Right lobe of liver (tissue), 6 donors: Measurements from ENCODE around the gene DCTN5. TPM values are rescaled to one million over a fixed set of nuclear protein-coding genes. Genes with fewer than 3 reads are reported as not detected.

ENCODE experiments used
- ATAC-seq, 4 donors: fragments of 200-7000 bp; cut with Tn5 transposase; one replicate each; pipeline ENCODE4 v1.9.1; 2020; ENCODE audit warnings: mild to moderate bottlenecking in 4 of 4, moderate library complexity in 4 of 4
- DNase-seq, 3 donors: peaks; one replicate each; pipeline ENCODE4 v3.0.0-alpha.2; 2020
- H3K27ac ChIP-seq, 3 donors: fragments of 200-600 bp; one replicate each; pipeline ENCODE4 v1.8.0; 2022
- H3K27me3 ChIP-seq, 2 donors: fragments of 200-600 bp; one replicate each; pipeline ENCODE4 v1.8.0; 2022
- H3K36me3 ChIP-seq, 4 donors: fragments of 200-600 bp; sonication (generic) in 1 of 4; one replicate each; pipeline versions ENCODE4 v1.5.1 to v1.8.0; 2017 to 2022; ENCODE audit warnings: control low read depth in 1 of 4
- H3K4me1 ChIP-seq, 4 donors: fragments of 200-600 bp; sonication (generic) in 1 of 4; one replicate each; pipeline versions ENCODE4 v1.5.1 to v1.8.0; 2017 to 2022; ENCODE audit warnings: control low read depth in 1 of 4
- H3K4me3 ChIP-seq, 3 donors: fragments of 200-600 bp; one replicate each; pipeline ENCODE4 v1.8.0; 2022
- H3K9me3 ChIP-seq, 4 donors: fragments of 200-600 bp; sonication (generic) in 1 of 4; one replicate each; pipeline versions ENCODE4 v1.5.1 to v1.8.0; 2017 to 2022; ENCODE audit warnings: control low read depth in 1 of 4
- CTCF ChIP-seq, 4 donors: fragments of 200-600 bp in 3 of 4; fragments of 450-650 bp in 1 of 4; IDR thresholded peaks; one replicate each; pipeline versions ENCODE4 v1.5.1 to v1.8.0; 2016 to 2022; ENCODE audit warnings: antibody characterized with exemption in 4 of 4, mild to moderate bottlenecking in 2 of 4
- POLR2A ChIP-seq: fragments of 450-650 bp; IDR thresholded peaks from one replicate; pipeline ENCODE4 v1.6.1; 2017; ENCODE audit warnings: antibody characterized with exemption, mild to moderate bottlenecking
- WGBS: methylation state at CpG from one replicate; pipeline ENCODE4 v1.1.6; 2018; ENCODE audit warnings: low coverage, low lambda C conversion rate; ENCODE audit not compliant: insufficient coverage; ENCODE audit errors: missing lambda C conversion rate; 5-methylcytosine and 5-hydroxymethylcytosine counted together
- intact Hi-C, 2 donors: fragments of 100-400 bp; cut with DNase I; formaldehyde crosslinking; loops; one replicate each; pipeline versions ENCODE4 v1.11.2 to v1.14.1; 2022
- total RNA-seq, 6 experiments: library from RNA; depleted of rRNA in 2 of 6; stranded (reverse); fragments of >200 nt in 2 of 6; fragmentation: NEBNext Ultra II Directional in 3 of 6; extraction: Animal tissue kit (Norgen Biotek cat#: 25700) in 3 of 6; gene quantifications; one replicate each; pipeline versions ENCODE4 v1.1.0 to v1.2.4, GENCODE V29; 2016 to 2023
- donor health status: DM: no; HTN: yes; CAD: no.
- donor health status: DM: no; HTN: no; CAD: no.
- donor health status: DM: no; HTN: no; CAD: no.
- donor health status: DM: no; HTN: yes; CAD: no.
- donor health status: DM: no; HTN: yes; CAD: no.

DCTN5 gene
- total RNA-seq, 6 experiments from 2014 or later, result 10.0 to 18.9 (median 18.3) TPM

GRCh38 chr16:23673971-23674614 lies 32.8 kb downstream of the DCTN5 start:
- H3K27me3 ChIP-seq, result no peaks in the 10 kb centered on the region
- no peaks in the 10 kb centered on the region for H3K9me3 ChIP-seq
- 84% methylated on average over 6 of the region's 8 CpGs for WGBS
- intact Hi-C loops, result no loop called here
- H3K4me1 ChIP-seq, result peaks cover 0 to 4% (median 0%) of the 10 kb centered on the region in 4 donors
- no peak overlapping the region for H3K4me3 ChIP-seq
- no peak overlapping the region for H3K27ac ChIP-seq
- ATAC-seq (no peak), DNase-seq (no peak)
- H3K36me3 ChIP-seq, result peaks cover 0 to 5% (median 0%) of the 10 kb centered on the region in 4 donors
- TF ChIP-seq CTCF (IDR thresholded peaks at IDR 0.05), result no peak
- TF ChIP-seq POLR2A, result no peak

DNA sequence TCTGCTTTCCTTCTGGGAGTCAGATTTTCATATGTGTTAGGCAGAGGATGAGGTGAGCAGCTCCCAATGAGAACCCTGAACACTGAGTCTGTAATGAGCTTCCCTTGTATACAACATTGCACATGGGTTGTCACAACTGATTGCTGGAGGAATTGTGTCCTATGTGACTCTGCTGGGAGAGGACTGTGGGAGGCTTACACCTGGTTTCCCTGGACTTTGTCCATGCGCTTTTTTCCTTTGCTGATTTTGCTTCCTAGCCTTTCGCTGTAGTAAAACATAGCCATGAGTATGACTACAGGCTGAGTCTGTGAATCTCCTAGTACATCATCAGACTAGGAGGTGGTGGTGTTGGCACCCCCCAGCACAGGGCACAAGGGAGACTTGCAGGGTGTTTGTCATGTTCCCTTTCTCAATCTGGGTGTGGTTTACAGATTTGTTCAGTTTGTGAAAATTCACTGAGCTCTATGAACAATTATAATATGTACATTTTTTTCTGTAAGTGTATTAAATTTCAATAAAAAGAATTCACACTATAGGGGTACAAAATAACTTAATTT lies 35.7 kb downstream of the DCTN5 start:
- 94% methylated on average over 2 of the region's 2 CpGs for WGBS
- H3K9me3 ChIP-seq, result no peaks in the 10 kb centered on the region
- peaks cover 0 to 6% (median 0%) of the 10 kb centered on the region in 4 donors for H3K4me1 ChIP-seq
- no peaks in the 10 kb centered on the region for H3K27me3 ChIP-seq
- no peak overlapping the region for H3K27ac ChIP-seq
- H3K36me3 ChIP-seq, result peaks cover 0 to 4% (median 0%) of the 10 kb centered on the region in 4 donors
- ATAC-seq (no peak), DNase-seq (no peak)
- TF ChIP-seq CTCF (IDR thresholded peaks at IDR 0.05) (no peak), POLR2A (no peak)
- no peak overlapping the region for H3K4me3 ChIP-seq
- intact Hi-C loops, result no loop called here

DNA sequence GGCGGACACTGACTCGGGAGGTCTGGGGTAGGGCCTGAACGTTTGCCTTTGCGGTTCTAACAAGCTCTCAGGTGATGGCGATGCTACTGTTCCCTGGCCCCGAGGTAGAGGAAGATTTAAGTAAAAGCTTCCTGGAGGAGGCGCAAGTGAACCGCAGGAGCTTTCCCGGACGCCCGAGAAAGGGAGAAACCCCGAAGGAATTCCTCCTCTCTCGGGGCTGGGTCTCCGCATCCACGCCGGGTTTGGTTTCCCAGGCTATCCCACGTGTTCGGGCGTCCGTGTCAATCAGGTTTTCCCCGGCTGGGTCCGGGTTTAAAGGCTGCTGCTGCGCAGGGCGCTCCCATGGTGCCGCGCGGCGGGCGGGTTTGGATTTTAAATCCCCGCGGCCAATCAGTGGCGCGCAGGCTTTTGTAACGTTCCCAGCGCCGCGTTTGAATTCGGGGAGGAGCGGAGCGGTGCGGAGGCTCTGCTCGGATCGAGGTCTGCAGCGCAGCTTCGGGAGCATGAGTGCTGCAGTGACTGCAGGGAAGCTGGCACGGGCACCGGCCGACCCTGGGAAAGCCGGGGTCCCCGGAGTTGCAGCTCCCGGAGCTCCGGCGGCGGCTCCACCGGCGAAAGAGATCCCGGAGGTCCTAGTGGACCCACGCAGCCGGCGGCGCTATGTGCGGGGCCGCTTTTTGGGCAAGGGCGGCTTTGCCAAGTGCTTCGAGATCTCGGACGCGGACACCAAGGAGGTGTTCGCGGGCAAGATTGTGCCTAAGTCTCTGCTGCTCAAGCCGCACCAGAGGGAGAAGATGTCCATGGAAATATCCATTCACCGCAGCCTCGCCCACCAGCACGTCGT lies 37.4 kb downstream of the DCTN5 start, which contains the start of gene PLK1:
PLK1 (plus strand) TSS at position 460 of the 844 bp plus-strand sequence; CDS start at position 504, 44 bp downstream.
- 3% methylated on average over 12 of the region's 75 CpGs for WGBS

More for the DNA sequence above, 37.4 kb downstream of the DCTN5 start, which contains the start of gene PLK1:
- ATAC-seq (peak; percentile 93 to 98 (median 98)), DNase-seq (peak; percentile 79 to 86 (median 83))
- TF ChIP-seq CTCF (IDR thresholded peaks at IDR 0.05), result peak in 2 of 4 donors; percentile 9 to 16
- no peak for TF ChIP-seq POLR2A
- Histone ChIP-seq H3K4me3 (peak within 1 kb of the TSS; percentile 37 to 51 (median 41)), H3K4me1 (peaks cover 0 to 6% (median 0%) of the 10 kb centered on the region in 4 donors), H3K36me3 (peaks cover 0 to 8% (median 0%) of the 10 kb centered on the region in 4 donors), H3K9me3 (no peaks in the 10 kb centered on the region), H3K27me3 (no peaks in the 10 kb centered on the region), H3K27ac (no peak within 1 kb of the TSS)
- intact Hi-C loops, result no loop called here
